K562 (cell line): ENCODE measurements around the gene KIAA1958. TPM values are rescaled to one million over a fixed set of nuclear protein-coding genes. Genes with fewer than 3 reads are reported as not detected.

Experiments used
- ATAC-seq: fragments of 200-7000 bp; cut with Tn5 transposase; 3 replicates; pipeline ENCODE4 v1.9.1; 2020; ENCODE audit warnings: moderate library complexity
- BruUV-seq: library from RNA; stranded (reverse); fragments of 400-500 nt; replicated peaks from 2 replicates; lab custom pipeline; 2021; lab: Mats Ljungman, UMichigan
- CTCF ChIA-PET: fragments of 300-600 bp; formaldehyde crosslinking; extraction: SDS; loops from one replicate; lab custom pipeline; 2021; ENCODE audit warnings: low intra/inter-chr PET ratio; lab: Yijun Ruan, JAX
- POLR2A ChIA-PET: fragments of 300-600, 350-650 bp; sonication (Branson Sonifier 250); formaldehyde crosslinking; extraction: SDS; loops from one replicate; lab custom pipeline; 2021; ENCODE audit warnings: antibody characterized with exemption, inconsistent platforms; lab: Yijun Ruan, JAX
- DNase-seq, 4 experiments: peaks; one replicate each; pipeline versions ENCODE4 v3.0.0 to v3.0.0-alpha.2; 2011 to 2018; ENCODE audit warnings: low spot score in 3 of 4, mixed read lengths in 3 of 4; ENCODE audit errors: extremely low read depth in 1 of 4
- FAIRE-seq: peaks from 2 replicates; lab custom pipeline; 2011; peaks lifted over from hg19 to GRCh38; lab: Jason Lieb, UNC
- H2AFZ ChIP-seq: 2 replicates; pipeline ENCODE4 v1.6.0; 2011; ENCODE audit warnings: low read depth, low read length, control low read depth, inconsistent platforms
- H3K27ac ChIP-seq: fragments of 200-600 bp; 3 replicates; pipeline ENCODE4 v1.8.0; 2011; ENCODE audit warnings: low read depth, mild to moderate bottlenecking, control low read depth, inconsistent platforms, low read length, moderate library complexity, mixed read lengths; ENCODE audit errors: extremely low read depth
- H3K27me3 ChIP-seq, 2 experiments: fragments of 300-600 bp in 1 of 2; 2 replicates in 1 of 2; 3 replicates in 1 of 2; pipeline versions ENCODE4 v1.6.0 to v1.8.0; 2011; ENCODE audit warnings: inconsistent platforms in 2 of 2, low read length in 2 of 2, mild to moderate bottlenecking in 1 of 2, mixed read lengths in 1 of 2, moderate library complexity in 1 of 2; ENCODE audit not compliant: control insufficient read depth in 2 of 2, insufficient read depth in 2 of 2
- H3K36me3 ChIP-seq: fragments of 300-600 bp; 3 replicates; pipeline ENCODE4 v1.8.0; 2011; ENCODE audit warnings: mild to moderate bottlenecking, low read length, inconsistent platforms; ENCODE audit not compliant: control insufficient read depth, insufficient read depth
- H3K4me1 ChIP-seq, 2 experiments: fragments of 200-600 bp in 1 of 2; replicated peaks in 1 of 2; 2 replicates in 1 of 2; 3 replicates in 1 of 2; pipeline versions ENCODE4 v1.5.1 to v1.8.0; 2011; ENCODE audit warnings: inconsistent platforms in 2 of 2, low read length in 2 of 2, mild to moderate bottlenecking in 1 of 2, mixed read lengths in 1 of 2, moderate library complexity in 1 of 2; ENCODE audit not compliant: control insufficient read depth in 2 of 2, insufficient read depth in 2 of 2
- H3K4me2 ChIP-seq: 2 replicates; pipeline ENCODE4 v1.6.1; 2011; ENCODE audit warnings: low read length, control low read depth, inconsistent platforms, mixed read lengths; ENCODE audit not compliant: insufficient read depth
- H3K4me3 ChIP-seq: fragments of 200-600 bp; sonication (generic), shearing (Covaris generic); 2 replicates; pipeline ENCODE4 v1.5.1; 2016; ENCODE audit warnings: control low read depth, inconsistent platforms
- H3K79me2 ChIP-seq: fragments of 200-600 bp; 3 replicates; pipeline ENCODE4 v1.8.0; 2011; ENCODE audit warnings: low read length, inconsistent platforms; ENCODE audit not compliant: control insufficient read depth, insufficient read depth
- H3K9ac ChIP-seq, 2 experiments: 2 replicates each; pipeline versions ENCODE4 v1.6.0 to v1.6.1; 2011; ENCODE audit warnings: low read depth in 2 of 2, low read length in 2 of 2, control low read depth in 1 of 2, inconsistent platforms in 1 of 2, mild to moderate bottlenecking in 1 of 2, mixed read lengths in 1 of 2; ENCODE audit not compliant: insufficient read depth in 1 of 2
- H3K9me1 ChIP-seq: one replicate; pipeline ENCODE4 v1.6.0; 2011; ENCODE audit warnings: inconsistent platforms, mild to moderate bottlenecking, low read length, moderate library complexity; ENCODE audit not compliant: control insufficient read depth, insufficient read depth
- H3K9me3 ChIP-seq: replicated peaks from 2 replicates; pipeline ENCODE4 v1.5.1; 2011; ENCODE audit warnings: low read depth, low read length, inconsistent platforms; ENCODE audit not compliant: control insufficient read depth, insufficient read depth
- H4K20me1 ChIP-seq: replicated peaks from 2 replicates; pipeline ENCODE4 v1.6.1; 2011; ENCODE audit warnings: low read length, inconsistent platforms, mixed read lengths; ENCODE audit not compliant: control insufficient read depth, insufficient read depth
- ARID3A ChIP-seq: IDR thresholded peaks from 2 replicates; pipeline ENCODE4 v1.6.1; 2012; ENCODE audit warnings: low read depth, low read length, improper control_type of control experiment, borderline replicate concordance
- ATF2 ChIP-seq: sonication (generic); formaldehyde crosslinking; IDR thresholded peaks from 2 replicates; pipeline ENCODE4 v1.8.1; 2022; ENCODE audit warnings: missing genetic modification reagents
- C11orf30 ChIP-seq: fragments of 450-650 bp; IDR thresholded peaks from 2 replicates; pipeline ENCODE4 v1.6.1; 2016; ENCODE audit warnings: low read depth, mild to moderate bottlenecking
- CCAR2 ChIP-seq: fragments of 200-400 bp; formaldehyde crosslinking; IDR thresholded peaks from 2 replicates; pipeline ENCODE4 v1.6.1; 2017; ENCODE audit warnings: mild to moderate bottlenecking, low read depth, low read length
- DMBX1 ChIP-seq: fragments of 250-450 bp; sonication (Bioruptor Pico); IDR thresholded peaks from 2 replicates; pipeline ENCODE4 v1.8.0; 2022; ENCODE audit warnings: inconsistent platforms, mild to moderate bottlenecking, moderate library complexity, borderline replicate concordance
- JUND ChIP-seq, 2 experiments: IDR thresholded peaks; 2 replicates in 1 of 2; 3 replicates in 1 of 2; pipeline ENCODE4 v1.6.1; 2011; ENCODE audit warnings: borderline replicate concordance in 2 of 2, low read depth in 2 of 2, low read length in 2 of 2, improper control_type of control experiment in 1 of 2, missing biosample characterization in 1 of 2, missing genetic modification characterization in 1 of 2, missing genetic modification reagents in 1 of 2
- KDM1A ChIP-seq, 2 experiments: fragments of 450-650 bp; IDR thresholded peaks; 2 replicates each; pipeline ENCODE4 v1.6.1; 2016; ENCODE audit warnings: mild to moderate bottlenecking in 2 of 2
- MAFF ChIP-seq: IDR thresholded peaks from 2 replicates; pipeline ENCODE4 v1.6.1; 2012; ENCODE audit warnings: low read length, improper control_type of control experiment
- MIER1 ChIP-seq: fragments of 450-650 bp; IDR thresholded peaks from 2 replicates; pipeline ENCODE4 v1.6.1; 2016; ENCODE audit warnings: antibody characterized with exemption, mild to moderate bottlenecking, low read depth
- NFRKB ChIP-seq: fragments of 450-650 bp; IDR thresholded peaks from 2 replicates; pipeline ENCODE4 v1.6.1; 2016; ENCODE audit warnings: low read depth
- POLR2H ChIP-seq: IDR thresholded peaks from 2 replicates; pipeline ENCODE4 v1.6.1; 2016; ENCODE audit warnings: missing genetic modification characterization, low read depth, mild to moderate bottlenecking, control low read depth, missing compliant biosample characterization, moderate library complexity
- PRMT5 ChIP-seq: sonication (generic); formaldehyde crosslinking; IDR thresholded peaks from 2 replicates; pipeline ENCODE4 v1.5.0; 2020; ENCODE audit warnings: missing genetic modification reagents
- RFX1 ChIP-seq: fragments of 450-650 bp; IDR thresholded peaks from 2 replicates; pipeline ENCODE4 v1.6.1; 2016; ENCODE audit warnings: mild to moderate bottlenecking, moderate library complexity
- RUNX1 ChIP-seq: sonication (generic); IDR thresholded peaks from 2 replicates; pipeline ENCODE4 v1.6.1; 2016; ENCODE audit warnings: antibody characterized with exemption, low read depth
- SPI1 ChIP-seq: IDR thresholded peaks from 2 replicates; pipeline ENCODE4 v1.6.1; 2011; ENCODE audit warnings: low read depth, low read length, control low read depth, borderline replicate concordance
- ZNF280B ChIP-seq: fragments of 250-450 bp; sonication (Bioruptor Pico); IDR thresholded peaks from 2 replicates; pipeline ENCODE4 v1.5.1; 2021; ENCODE audit warnings: mild to moderate bottlenecking
- ZNF764 ChIP-seq: fragments of 250-450 bp; sonication (Bioruptor Pico); IDR thresholded peaks from 2 replicates; pipeline ENCODE4 v1.4.0; 2020; ENCODE audit warnings: low read depth, mild to moderate bottlenecking, moderate library complexity
- in situ Hi-C: fragments of 300-500 bp; cut with MboI; formaldehyde crosslinking; loops from 4 replicates; pipeline ENCODE4 v1.15.0; 2018; ENCODE audit warnings: inconsistent platforms, mixed read lengths
- intact Hi-C: fragments of 100-400 bp; cut with micrococcal nuclease; formaldehyde crosslinking; loops from 2 replicates; pipeline ENCODE4 v1.14.2; 2022
- polyA plus RNA-seq, 8 experiments: library from polyadenylated mRNA; depleted of rRNA in 4 of 8; stranded (reverse) in 5 of 8; unstranded in 3 of 8; fragments of >200 nt; fragmentation: Nextera tagmentation in 2 of 8; fragmentation: Illumina TruSeq in 1 of 8; extraction: Ambion mirVana in 2 of 8; extraction: Trizol in 1 of 8; gene quantifications; 2 replicates each; pipeline versions ENCODE4 v1.2.1 to v1.2.3, GENCODE V29; 2011 to 2014; ENCODE audit warnings: inconsistent platforms in 1 of 8, missing spikeins in 1 of 8
- total RNA-seq, 7 experiments: library from RNA; depleted of rRNA in 6 of 7; stranded (reverse); fragments of >200 nt in 6 of 7; fragmentation: Illumina TruSeq in 2 of 7; extraction: Trizol in 2 of 7; gene quantifications; 2 replicates each; pipeline versions ENCODE4 v1.2.1 to v1.2.3, GENCODE V29; 2011 to 2021; ENCODE audit warnings: low replicate concordance in 1 of 7
- TF ChIP-seq, protein P1 (sequence below): fragments of 250-450 bp; sonication (Bioruptor Pico); IDR thresholded peaks from 2 replicates; pipeline ENCODE4 v1.9.0; 2021; ENCODE audit warnings: mild to moderate bottlenecking

Gene KIAA1958
- total and polyA plus RNA-seq, 9 of the 15 experiments (the other 6 are each of a cell fraction or from before 2014, with no cell fraction given) = 1.1 to 16.0 (median 10.1) TPM

DNA sequence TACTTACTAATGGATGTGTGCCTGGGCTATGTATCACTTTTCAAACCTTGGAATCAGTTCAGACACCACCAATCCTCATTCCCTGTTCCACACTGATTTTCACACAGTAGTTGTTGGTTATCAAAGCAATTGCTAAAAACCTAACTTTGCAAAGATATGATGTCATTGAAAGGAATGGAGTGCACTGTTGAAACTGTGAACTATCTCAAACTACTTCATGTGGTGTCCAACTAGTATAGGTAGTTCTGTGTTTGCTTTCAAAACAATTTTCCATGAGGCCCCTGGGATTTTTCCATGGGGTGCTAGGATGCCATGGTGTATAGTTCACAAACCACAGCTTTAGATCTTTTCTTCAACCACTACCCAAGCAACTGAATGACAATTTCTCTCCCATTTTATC, 213.5 kb downstream of the KIAA1958 start:
- no peak for DNase-seq
- Histone ChIP-seq H3K9ac (no peak overlapping the region), H3K4me1 (no peaks in the 10 kb centered on the region; a peak in 1 of 5 replicates), H3K27me3 (no peaks in the 10 kb centered on the region), H2AFZ (no peak overlapping the region), H3K36me3 (peaks cover 64% of the 10 kb centered on the region), H4K20me1 (no peaks in the 10 kb centered on the region), H3K4me3 (no peak overlapping the region), H3K9me3 (no peaks in the 10 kb centered on the region), H3K79me2 (peaks cover 16% of the 10 kb centered on the region), H3K27ac (no peak overlapping the region), H3K4me2 (no peak overlapping the region), H3K9me1 (no peaks in the 10 kb centered on the region)
- ChIA-PET CTCF (no interaction called here), POLR2A (interaction anchor here (0.7 kb wide), 1 partner anchor 899 kb away, joined by 3 read pairs; no protein-coding TSS in a partner anchor)
- intact Hi-C loops = no loop called here
- in situ Hi-C loops = no loop called here
- no peak for ATAC-seq
- no peak for FAIRE-seq
- no peak for TF ChIP-seq RFX1
- TF ChIP-seq MIER1 = no peak
- TF ChIP-seq DMBX1 (CRISPR knock-in tag) = no peak
- no peak for TF ChIP-seq ZNF764 (CRISPR knock-in tag)
- no peak for TF ChIP-seq ATF2 (CRISPR knock-in tag)
- TF ChIP-seq, protein P1, sequence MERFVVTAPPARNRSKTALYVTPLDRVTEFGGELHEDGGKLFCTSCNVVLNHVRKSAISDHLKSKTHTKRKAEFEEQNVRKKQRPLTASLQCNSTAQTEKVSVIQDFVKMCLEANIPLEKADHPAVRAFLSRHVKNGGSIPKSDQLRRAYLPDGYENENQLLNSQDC (CRISPR knock-in tag) = no peak
- no peak for TF ChIP-seq KDM1A (IDR thresholded peaks at IDR 0.05)
- TF ChIP-seq JUND (IDR thresholded peaks at IDR 0.05; ENCODE audit: borderline replicate concordance, low read depth, low read length) = no peak
- no peak for TF ChIP-seq JUND (tag; IDR thresholded peaks at IDR 0.05; ENCODE audit: borderline replicate concordance, low read depth, low read length)
- TF ChIP-seq POLR2H (tag) = no peak
- no peak for TF ChIP-seq NFRKB
- no peak for TF ChIP-seq PRMT5
- no peak for TF ChIP-seq CCAR2
- no peak for TF ChIP-seq SPI1
- TF ChIP-seq ZNF280B (CRISPR knock-in tag) = no peak
- no peak for TF ChIP-seq RUNX1
- no peak for TF ChIP-seq MAFF
- TF ChIP-seq C11orf30 = no peak
- no peak for TF ChIP-seq ARID3A
- no TSS peak for BruUV-seq
